Measurements from ENCODE around the gene CCNG1. TPM values are rescaled to one million over a fixed set of nuclear protein-coding genes. Genes with fewer than 3 reads are reported as not detected.

CCNG1 gene
- total RNA-seq, 4 donors from 2014 or later, result 155 to 203 (median 187) TPM

GRCh38 chr5:163433271-163433670 is 4.1 kb upstream of the CCNG1 start:
- no peak for TF ChIP-seq CTCF (IDR thresholded peaks at IDR 0.05; ENCODE audit: low read depth)

GRCh38 chr5:163434401-163434866 is 3.0 kb upstream of the CCNG1 start:
- TF ChIP-seq CTCF (IDR thresholded peaks at IDR 0.05; ENCODE audit: low read depth), result no peak

- TF ChIP-seq CTCF (IDR thresholded peaks at IDR 0.05; ENCODE audit: low read depth), result no peak
Observed at GRCh38 chr5:163436515-163436914, 880 bp upstream of the CCNG1 start.

GRCh38 chr5:163437011-163437308 is 435 bp upstream of the CCNG1 start:
- no peak for TF ChIP-seq CTCF (IDR thresholded peaks at IDR 0.05; ENCODE audit: low read depth)

- no peak for TF ChIP-seq CTCF (IDR thresholded peaks at IDR 0.05; ENCODE audit: low read depth)
Observed at GRCh38 chr5:163439092-163439425, 1.7 kb downstream of the CCNG1 start.

- TF ChIP-seq CTCF (IDR thresholded peaks at IDR 0.05; ENCODE audit: low read depth), result no peak
Observed at GRCh38 chr5:163440954-163441353, 3.6 kb downstream of the CCNG1 start.

GRCh38 chr5:163444526-163444925 is 7.1 kb downstream of the CCNG1 start:
- TF ChIP-seq CTCF (IDR thresholded peaks at IDR 0.05; ENCODE audit: low read depth), result no peak

GRCh38 chr5:163445345-163445744 is 8.0 kb downstream of the CCNG1 start:
- TF ChIP-seq CTCF (IDR thresholded peaks at IDR 0.05; ENCODE audit: low read depth), result no peak
